Osteoblast (primary cell): ENCODE measurements around the gene TMEM208. TPM values are rescaled to one million over a fixed set of nuclear protein-coding genes. Genes with fewer than 3 reads are reported as not detected.

Source experiments
- DNase-seq: peaks from one replicate; pipeline ENCODE4 v3.0.0; 2011; ENCODE audit warnings: low spot score, mixed read lengths; ENCODE audit not compliant: insufficient read length; ENCODE audit errors: missing footprints
- H2AFZ ChIP-seq: 2 replicates; pipeline ENCODE4 v1.6.0; 2011; ENCODE audit warnings: mild to moderate bottlenecking, low read length
- H3K27ac ChIP-seq: 2 replicates; pipeline ENCODE4 v1.5.1; 2011; ENCODE audit warnings: mild to moderate bottlenecking, low read depth, low read length, moderate library complexity
- H3K27me3 ChIP-seq: 2 replicates; pipeline ENCODE4 v1.6.0; 2012; ENCODE audit warnings: mild to moderate bottlenecking, control low read depth, inconsistent platforms, low read length, moderate library complexity; ENCODE audit not compliant: insufficient read depth
- H3K36me3 ChIP-seq: 2 replicates; pipeline ENCODE4 v1.5.1; 2011; ENCODE audit warnings: mild to moderate bottlenecking, low read length, control low read depth, moderate library complexity; ENCODE audit not compliant: insufficient read depth
- H3K4me1 ChIP-seq: 2 replicates; pipeline ENCODE4 v1.5.1; 2011; ENCODE audit warnings: mild to moderate bottlenecking, low read length, control low read depth, moderate library complexity; ENCODE audit not compliant: insufficient read depth
- H3K4me2 ChIP-seq: 2 replicates; pipeline ENCODE4 v1.6.0; 2011; ENCODE audit warnings: mild to moderate bottlenecking, low read length; ENCODE audit not compliant: insufficient read depth
- H3K4me3 ChIP-seq: fragments of 200-600 bp; sonication (generic); 3 replicates; pipeline ENCODE4 v1.5.1; 2012; ENCODE audit warnings: mild to moderate bottlenecking, low read length, inconsistent platforms; ENCODE audit not compliant: insufficient read depth
- H3K79me2 ChIP-seq: 2 replicates; pipeline ENCODE4 v1.6.0; 2012; ENCODE audit warnings: mild to moderate bottlenecking, low read length, control low read depth, inconsistent platforms; ENCODE audit not compliant: insufficient read depth
- H3K9me3 ChIP-seq: 2 replicates; pipeline ENCODE4 v1.5.1; 2011; ENCODE audit warnings: low read depth, low read length, control low read depth
- H4K20me1 ChIP-seq: 2 replicates; pipeline ENCODE4 v1.6.0; 2012; ENCODE audit warnings: mild to moderate bottlenecking, low read length, control low read depth; ENCODE audit not compliant: insufficient read depth
- total RNA-seq: library from RNA; depleted of rRNA; stranded (reverse); fragments of >200 nt; gene quantifications from 2 replicates; pipeline ENCODE4 v1.2.3, GENCODE V29; 2012
- TF ChIP-seq, protein P1 (sequence below): IDR thresholded peaks from 2 replicates; pipeline ENCODE4 v1.5.1; 2011; ENCODE audit warnings: mild to moderate bottlenecking, low read depth, low read length, moderate library complexity; ENCODE audit errors: extremely low read depth

The TMEM208 gene
- total RNA-seq, 1 donor, result 25.3 TPM

DNA sequence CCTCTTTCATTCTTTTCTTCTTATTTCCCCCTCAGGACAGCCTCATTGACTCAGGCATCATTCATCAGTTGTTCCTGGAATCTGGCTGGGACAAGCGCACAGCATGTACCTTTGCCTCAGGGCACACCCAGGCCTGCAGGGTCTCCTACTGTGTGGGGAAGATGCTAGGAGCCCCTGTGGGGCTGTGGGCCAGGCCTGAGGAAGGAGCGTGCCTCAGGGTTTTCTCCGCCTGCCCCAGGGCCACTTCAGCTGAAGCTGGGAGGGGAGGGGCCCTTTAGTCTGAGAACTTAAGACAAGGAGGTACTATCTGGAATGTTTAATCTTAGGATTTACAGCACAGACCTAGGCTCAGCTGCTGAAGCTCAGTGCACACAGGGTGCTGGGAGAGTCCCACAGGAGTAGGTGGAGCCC is 20.1 kb upstream of the TMEM208 start:
- no peaks in the 10 kb centered on the region for H3K9me3 ChIP-seq
- H3K27ac ChIP-seq, result no peak overlapping the region
- no peaks in the 10 kb centered on the region for H3K27me3 ChIP-seq
- no peak for DNase-seq
- H3K36me3 ChIP-seq, result peaks cover 5% of the 10 kb centered on the region
- H3K4me2 ChIP-seq, result no peak overlapping the region
- H3K4me3 ChIP-seq, result no peak overlapping the region
- no peak overlapping the region for H2AFZ ChIP-seq
- H3K79me2 ChIP-seq, result no peaks in the 10 kb centered on the region
- TF ChIP-seq, protein P1, sequence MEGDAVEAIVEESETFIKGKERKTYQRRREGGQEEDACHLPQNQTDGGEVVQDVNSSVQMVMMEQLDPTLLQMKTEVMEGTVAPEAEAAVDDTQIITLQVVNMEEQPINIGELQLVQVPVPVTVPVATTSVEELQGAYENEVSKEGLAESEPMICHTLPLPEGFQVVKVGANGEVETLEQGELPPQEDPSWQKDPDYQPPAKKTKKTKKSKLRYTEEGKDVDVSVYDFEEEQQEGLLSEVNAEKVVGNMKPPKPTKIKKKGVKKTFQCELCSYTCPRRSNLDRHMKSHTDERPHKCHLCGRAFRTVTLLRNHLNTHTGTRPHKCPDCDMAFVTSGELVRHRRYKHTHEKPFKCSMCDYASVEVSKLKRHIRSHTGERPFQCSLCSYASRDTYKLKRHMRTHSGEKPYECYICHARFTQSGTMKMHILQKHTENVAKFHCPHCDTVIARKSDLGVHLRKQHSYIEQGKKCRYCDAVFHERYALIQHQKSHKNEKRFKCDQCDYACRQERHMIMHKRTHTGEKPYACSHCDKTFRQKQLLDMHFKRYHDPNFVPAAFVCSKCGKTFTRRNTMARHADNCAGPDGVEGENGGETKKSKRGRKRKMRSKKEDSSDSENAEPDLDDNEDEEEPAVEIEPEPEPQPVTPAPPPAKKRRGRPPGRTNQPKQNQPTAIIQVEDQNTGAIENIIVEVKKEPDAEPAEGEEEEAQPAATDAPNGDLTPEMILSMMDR, result no peak
- no peaks in the 10 kb centered on the region for H3K4me1 ChIP-seq
- no peaks in the 10 kb centered on the region for H4K20me1 ChIP-seq

DNA sequence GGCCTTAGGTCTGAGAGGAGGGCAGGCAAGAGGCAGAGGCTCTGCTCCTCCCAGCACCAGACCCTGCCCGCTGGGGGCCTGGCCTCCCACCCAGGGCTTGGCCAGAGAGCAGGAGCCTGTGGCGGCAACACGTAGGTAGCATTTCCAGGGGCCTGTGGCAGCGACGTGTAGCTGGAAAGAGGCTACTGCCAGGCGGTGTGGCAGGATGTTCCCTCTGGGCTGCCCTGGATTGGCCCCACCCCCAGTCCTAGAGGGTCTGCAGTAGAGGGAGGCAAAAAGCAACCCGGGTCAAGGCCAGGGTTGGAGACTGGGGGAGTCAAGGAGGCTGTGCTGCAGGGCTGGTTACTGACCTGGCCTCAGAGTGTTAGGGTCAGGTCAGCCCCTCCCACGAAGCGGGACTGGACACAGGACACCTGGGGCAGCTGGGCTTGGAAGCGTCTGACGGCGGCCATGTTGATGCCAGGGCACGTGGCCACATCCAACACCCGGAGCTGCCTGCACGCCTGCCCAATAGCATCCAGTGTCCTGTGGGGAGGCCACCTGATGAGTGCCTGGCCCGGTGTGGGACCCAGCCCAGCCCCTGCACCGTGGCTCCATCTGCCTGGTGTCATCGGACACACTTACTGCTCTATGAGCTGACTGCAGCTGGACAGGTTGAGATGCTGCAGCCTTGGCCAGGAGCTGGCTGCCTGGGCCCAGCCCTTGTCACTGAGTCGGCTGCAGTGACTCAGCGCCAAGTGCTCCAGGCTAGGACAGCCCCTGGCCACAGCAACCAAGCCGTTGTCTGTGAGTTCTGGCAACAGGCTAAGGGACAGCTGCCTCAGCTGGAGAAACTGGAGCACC is 19.5 kb upstream of the TMEM208 start:
- no peak overlapping the region for H3K4me2 ChIP-seq

DNA sequence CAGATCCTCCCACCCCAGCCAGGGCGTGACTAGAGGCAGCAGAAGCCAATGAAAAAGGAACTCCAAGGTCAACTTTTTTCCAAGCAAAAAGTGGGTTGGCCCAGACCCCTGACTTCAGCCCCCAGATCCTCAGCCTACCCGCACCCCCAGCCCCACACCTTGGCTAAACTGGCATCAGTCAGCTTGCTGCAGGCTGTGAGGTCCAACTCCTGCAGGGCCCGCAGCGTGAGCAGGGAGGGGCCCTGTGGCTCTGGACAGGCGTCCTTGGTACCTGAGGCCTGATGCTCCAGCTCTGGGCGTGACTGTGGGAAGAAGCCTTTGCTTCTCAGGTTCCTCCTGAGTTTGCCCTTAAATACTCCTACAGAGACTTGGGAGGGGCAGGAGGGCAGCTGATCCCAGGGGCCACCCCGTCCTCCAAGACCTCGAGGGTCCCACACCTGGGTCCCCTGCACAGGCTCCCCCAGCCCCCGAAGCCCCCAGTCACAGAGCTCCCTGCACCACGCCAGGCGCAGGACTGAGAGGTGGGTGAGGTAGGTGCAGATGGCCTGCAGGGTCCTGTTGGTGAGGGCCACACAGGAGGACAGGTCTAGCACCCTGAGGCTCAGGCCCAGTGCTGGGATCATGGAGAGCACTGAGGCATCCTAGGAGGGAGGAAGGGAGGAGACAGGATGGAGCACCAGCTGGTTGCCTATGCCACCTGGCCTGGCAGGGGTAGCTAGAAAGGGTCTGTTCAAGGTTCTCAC is 18.6 kb upstream of the TMEM208 start:
- H3K4me3 ChIP-seq, result no peak overlapping the region
- H4K20me1 ChIP-seq, result no peaks in the 10 kb centered on the region
- no peaks in the 10 kb centered on the region for H3K36me3 ChIP-seq
- no peaks in the 10 kb centered on the region for H3K9me3 ChIP-seq
- H3K79me2 ChIP-seq, result no peaks in the 10 kb centered on the region
- no peak for DNase-seq
- no peak overlapping the region for H2AFZ ChIP-seq
- no peak overlapping the region for H3K4me2 ChIP-seq
- TF ChIP-seq, protein P1, result no peak
- no peak overlapping the region for H3K27ac ChIP-seq
- no peaks in the 10 kb centered on the region for H3K4me1 ChIP-seq
- H3K27me3 ChIP-seq, result no peaks in the 10 kb centered on the region

More for the DNA sequence above, 19.5 kb upstream of the TMEM208 start:
- H3K4me3 ChIP-seq, result no peak overlapping the region
- no peaks in the 10 kb centered on the region for H3K4me1 ChIP-seq
- no peaks in the 10 kb centered on the region for H3K9me3 ChIP-seq
- no peaks in the 10 kb centered on the region for H3K27me3 ChIP-seq
- peak; percentile 95 for DNase-seq
- TF ChIP-seq, protein P1, result no peak
- no peak overlapping the region for H3K27ac ChIP-seq
- no peaks in the 10 kb centered on the region for H3K79me2 ChIP-seq
- no peaks in the 10 kb centered on the region for H4K20me1 ChIP-seq
- no peak overlapping the region for H2AFZ ChIP-seq
- peaks cover 5% of the 10 kb centered on the region for H3K36me3 ChIP-seq

DNA sequence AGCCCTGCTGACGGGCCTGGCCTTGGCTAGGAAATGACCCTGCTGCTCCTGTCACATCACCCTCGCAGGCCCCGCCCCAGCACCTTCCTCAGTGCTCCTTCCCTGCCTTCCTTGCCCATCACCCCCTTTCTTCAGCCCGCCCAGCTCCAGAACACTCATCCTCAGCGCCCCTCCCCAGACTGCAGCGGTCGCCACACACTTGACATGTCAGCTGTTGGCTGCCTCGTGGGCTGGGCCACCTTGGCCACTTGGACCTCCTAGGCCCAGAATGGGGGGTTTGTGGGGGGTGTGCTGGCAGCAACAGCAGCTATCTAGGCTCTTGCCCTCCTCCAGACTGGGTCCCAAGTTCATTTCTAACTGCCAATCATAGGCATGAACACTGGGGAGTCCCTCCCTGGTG is 17.4 kb upstream of the TMEM208 start:
- DNase-seq, result no peak
- H3K36me3 ChIP-seq, result no peaks in the 10 kb centered on the region
- H2AFZ ChIP-seq, result no peak overlapping the region
- H3K79me2 ChIP-seq, result no peaks in the 10 kb centered on the region
- peaks cover 2% of the 10 kb centered on the region for H4K20me1 ChIP-seq
- H3K9me3 ChIP-seq, result no peaks in the 10 kb centered on the region
- H3K4me3 ChIP-seq, result no peak overlapping the region
- H3K4me1 ChIP-seq, result no peaks in the 10 kb centered on the region
- no peak overlapping the region for H3K27ac ChIP-seq
- TF ChIP-seq, protein P1, result no peak
- no peaks in the 10 kb centered on the region for H3K27me3 ChIP-seq
- H3K4me2 ChIP-seq, result no peak overlapping the region
